DMS79 treated with DMSO at 0.1 percent for 48 hours (cell line): ENCODE data around the gene A4GALT.
"Not testable (repeated sequence)": the region's sequence is repeated elsewhere in the genome, so short reads cannot be mapped to it uniquely, and the experiment has no call there.

Experiments used
- DNase-seq: peaks from one replicate; lab custom pipeline; 2025; lab: John Stamatoyannopoulos, UW

A4GALT gene, protein sequence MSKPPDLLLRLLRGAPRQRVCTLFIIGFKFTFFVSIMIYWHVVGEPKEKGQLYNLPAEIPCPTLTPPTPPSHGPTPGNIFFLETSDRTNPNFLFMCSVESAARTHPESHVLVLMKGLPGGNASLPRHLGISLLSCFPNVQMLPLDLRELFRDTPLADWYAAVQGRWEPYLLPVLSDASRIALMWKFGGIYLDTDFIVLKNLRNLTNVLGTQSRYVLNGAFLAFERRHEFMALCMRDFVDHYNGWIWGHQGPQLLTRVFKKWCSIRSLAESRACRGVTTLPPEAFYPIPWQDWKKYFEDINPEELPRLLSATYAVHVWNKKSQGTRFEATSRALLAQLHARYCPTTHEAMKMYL

DNA sequence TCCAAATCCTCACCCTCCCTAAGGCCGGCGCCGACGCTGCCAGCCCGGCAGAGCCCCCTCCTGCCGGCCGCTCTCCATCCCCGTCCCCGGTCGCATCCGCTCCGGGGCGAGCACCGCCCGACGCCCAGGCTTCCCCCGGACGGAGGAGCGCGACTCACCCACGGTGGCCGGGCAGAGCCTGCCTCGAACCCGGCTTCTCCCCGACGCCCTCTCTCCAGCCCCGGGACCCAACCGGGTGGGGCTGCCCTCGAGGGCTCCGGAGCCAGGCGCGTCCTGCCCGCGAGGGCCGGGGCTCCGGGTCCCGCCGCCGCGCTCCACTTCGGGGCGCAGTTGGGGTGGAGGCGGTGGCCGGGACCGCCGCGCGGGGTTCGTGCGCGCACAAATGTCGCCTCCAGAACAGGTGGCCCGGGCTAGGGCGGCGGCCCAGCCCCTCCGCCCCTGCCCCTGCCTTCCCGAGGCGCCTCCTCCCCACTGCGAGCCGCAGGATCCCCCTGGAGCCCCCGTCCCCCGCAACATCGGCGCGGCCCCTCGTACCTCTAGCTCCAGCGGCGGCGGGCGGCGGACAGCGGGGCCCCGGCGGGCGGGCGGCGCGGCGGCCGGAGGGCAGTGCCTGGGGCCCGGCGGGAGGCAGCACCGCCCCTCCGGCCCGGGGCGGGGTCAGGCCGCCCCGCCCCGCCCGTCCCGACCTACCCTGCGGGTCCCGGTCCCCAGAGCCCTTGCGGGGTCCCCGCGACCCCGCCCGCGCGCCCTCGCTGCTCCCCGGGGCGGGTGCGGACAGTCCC, at the start of gene A4GALT:
Gene A4GALT (minus strand): TSS at position 608 of the 782 bp plus-strand sequence. CDS start 26,919 bp downstream, outside the sequence.
- no peak for DNase-seq

DNA sequence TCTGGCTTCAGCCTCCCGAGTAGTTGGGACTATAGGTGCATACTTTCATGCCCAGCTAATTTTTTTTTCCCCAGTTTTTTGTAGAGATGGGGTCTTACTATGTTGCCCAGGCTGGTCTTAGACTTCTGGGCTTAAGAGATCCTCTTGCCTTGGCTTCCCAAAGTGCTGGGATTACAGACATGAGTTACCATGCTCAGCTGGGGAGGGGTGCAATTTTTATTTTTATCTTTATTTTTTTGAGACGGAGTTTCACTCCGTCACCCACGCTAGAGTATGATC, 49.7 kb upstream of the A4GALT start:
- DNase-seq: no peak

DNA sequence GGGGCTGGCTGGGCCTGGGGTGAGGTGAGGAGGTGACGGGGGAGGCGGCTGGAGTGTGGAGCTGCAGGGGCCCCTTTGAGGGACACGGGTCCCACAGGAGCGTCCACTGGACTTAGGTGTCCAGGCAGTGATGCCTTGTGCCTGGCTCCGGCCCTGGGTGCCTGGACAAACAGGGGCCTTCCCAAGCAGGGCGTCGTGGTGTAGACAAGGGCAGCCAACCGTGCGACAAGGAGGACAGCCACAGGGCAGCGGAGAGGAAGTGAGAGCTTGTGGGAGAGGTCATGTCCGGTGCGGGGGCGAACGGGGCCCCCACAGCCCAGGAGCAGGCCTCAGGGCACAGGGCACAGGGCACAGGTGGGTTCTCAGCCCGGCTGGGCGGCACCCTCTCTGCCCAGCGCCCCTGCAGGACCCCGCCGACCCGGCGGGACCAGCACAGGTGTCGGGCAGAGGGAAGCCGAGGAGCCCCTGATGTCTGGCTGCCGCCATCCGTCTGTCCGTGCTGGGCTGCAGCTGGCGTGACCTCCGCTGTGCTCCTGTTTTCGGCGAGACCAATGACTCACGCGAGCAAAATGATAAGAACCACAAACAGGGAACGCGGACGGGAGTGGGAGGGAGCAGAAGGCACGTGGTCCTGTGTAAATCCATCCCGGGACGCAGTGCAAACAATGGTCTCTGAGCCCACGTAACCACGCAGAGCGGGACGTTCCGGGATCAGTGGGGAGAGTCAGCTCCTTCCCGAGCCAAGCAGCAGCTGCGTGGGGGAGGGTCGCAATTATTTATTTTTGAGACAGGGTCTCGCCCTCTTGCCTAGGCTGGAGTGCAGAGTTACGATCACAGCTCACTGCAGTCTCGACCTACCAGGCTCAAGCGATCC, 49.1 kb upstream of the A4GALT start:
- DNase-seq: no peak

DNA sequence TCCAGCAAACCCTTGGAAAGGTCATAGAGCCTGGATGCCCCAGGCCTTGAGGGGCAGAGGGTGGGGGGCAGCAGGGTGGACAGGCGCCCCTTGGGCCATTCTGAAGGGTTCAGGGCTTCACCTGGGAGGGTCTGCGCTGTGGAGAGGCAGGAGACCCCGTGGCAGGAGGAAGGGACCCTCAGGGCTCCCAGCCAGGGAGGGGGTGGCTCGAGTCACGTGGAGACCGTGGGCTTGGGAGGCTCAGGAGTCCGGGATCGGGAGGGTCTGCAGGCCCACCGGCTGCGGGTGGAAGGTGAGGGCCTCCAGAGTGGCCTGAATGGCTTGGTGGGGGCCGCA, 48.5 kb upstream of the A4GALT start:
- DNase-seq: no peak

DNA sequence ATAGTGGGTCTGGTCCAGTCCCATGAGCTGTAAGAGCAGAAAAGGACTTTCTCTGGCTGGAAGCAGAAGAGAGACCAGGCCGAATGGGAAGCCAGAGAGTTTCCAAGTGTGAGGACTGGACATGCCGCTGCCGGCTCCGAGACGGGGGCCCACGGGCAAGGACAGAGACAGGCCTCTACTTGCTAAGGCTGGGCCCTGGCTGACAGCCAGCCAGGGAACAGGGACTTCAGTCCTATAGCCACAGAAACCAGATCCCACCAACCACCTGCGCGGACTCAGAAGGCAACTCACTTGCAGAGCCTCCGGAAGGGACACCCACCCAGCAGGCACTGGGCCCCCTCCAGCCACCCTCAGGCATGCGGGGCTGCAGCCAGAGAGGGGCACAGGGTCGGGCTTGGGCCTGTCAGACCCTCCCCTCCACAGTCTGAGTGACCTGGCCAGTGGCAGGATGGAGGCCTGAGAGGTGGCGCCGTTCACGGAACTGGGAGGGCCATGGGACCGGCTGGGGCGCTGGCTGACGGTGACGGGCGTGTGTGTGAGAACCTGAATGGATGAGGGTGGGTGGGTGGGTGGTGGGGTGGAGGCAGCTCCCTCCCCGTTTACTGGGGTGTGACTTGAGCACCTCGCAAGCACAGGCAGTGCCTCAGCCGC, 47.8 kb upstream of the A4GALT start:
- no peak for DNase-seq

DNA sequence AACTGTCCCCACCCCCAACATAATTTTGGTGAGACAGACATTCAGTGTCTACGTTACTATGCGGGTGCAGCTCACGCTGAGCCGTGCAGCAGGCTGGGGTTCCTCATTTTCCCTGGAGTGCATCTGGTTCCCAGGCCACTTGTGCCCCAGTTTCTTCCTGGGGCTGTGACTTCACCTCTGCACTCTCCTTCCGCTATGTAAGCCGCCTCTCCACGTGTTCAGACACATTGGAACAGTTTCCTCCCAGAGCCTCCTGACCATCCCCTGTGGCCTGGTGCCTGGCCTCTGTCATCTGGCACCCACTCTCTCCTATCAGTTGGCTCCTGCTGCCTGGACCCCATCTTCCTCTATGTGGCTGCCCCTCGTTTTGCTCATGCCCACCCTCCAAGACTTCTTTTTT, 46.2 kb upstream of the A4GALT start:
- no peak for DNase-seq

DNA sequence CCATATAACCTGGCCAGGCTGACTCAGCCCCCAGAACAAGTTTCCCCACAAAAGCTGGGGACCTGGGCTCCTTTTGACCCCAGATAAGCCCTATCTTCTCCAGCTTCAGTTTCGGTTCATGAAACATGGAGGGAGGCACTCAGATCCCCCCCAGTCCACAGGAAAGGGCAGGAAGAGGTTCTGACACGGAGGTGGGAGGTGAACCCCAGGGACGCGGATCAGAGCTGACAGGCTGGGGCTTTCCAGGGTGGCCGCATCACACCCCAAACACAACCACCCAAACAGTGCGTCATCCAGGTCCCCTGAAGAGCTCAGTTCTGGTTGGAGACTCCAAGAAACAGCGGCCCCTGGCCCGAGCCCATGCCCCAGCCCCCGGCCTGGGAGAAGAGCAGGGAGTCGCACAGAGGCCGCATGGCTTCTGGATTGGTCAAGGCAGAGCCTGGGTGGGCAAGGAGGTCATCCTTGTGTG, 44.3 kb upstream of the A4GALT start:
- DNase-seq: no peak

DNA sequence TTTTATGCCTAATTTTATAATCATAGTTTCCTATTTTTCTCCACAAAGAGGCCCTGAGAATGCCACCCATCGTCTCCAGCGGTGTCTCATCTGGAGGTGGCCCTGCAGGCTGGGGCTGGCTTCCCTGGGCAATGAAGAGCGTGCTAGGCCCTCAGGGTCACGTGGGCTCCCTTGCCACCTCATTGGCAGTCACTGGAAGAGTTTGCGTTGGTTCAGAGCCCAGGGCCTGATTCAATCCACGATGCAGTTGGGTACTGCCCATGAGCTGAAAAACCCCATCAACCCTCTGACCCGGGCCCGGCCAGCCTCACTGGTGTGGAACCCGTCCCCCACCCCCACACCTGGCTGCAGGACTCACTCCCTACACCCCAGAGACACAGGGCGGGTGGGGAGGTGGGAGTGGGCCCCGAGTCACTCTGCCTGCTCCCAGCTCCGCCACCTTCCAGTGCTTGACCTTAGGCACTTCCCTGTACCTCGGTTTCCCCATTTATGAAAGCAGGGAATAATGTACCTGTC, 43.4 kb upstream of the A4GALT start:
- no peak for DNase-seq

DNA sequence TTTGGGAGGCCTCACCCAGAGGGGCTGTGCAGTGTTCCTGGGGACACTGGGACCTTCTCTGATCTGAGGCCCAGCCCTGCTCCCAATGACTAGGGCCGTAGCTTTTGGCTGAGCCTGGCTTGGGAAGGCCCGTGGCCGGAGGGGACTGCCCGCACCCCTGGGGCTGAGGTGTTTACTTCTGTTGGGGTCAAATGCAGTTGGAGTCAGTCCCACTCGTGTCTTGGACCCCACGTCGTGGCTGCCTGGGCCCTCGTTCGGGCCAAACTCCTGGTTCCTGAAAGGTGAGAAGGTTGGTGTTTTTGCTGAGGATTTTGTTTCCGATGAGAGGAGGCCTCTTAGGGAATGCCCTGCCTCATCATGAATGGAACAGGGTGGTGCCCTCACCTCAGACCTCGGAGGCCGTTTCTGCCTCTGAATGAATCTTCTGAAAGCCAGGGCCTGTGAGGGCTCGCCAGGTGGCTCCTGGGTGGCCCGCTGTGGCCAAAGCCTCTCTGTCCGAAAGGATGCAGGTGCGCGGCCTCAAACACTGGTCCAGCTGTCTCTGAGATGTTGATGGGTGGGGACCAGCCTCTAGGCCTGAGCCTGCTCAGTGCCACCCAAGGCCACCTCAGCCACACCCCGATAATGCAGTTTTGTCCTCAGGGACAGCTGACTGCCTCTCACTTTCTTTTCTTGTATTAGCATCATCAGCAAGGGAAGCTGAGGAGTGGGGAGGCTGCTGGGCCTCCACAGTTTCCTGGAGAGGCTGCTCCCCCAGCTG, 40.3 kb upstream of the A4GALT start:
- DNase-seq: no peak

DNA sequence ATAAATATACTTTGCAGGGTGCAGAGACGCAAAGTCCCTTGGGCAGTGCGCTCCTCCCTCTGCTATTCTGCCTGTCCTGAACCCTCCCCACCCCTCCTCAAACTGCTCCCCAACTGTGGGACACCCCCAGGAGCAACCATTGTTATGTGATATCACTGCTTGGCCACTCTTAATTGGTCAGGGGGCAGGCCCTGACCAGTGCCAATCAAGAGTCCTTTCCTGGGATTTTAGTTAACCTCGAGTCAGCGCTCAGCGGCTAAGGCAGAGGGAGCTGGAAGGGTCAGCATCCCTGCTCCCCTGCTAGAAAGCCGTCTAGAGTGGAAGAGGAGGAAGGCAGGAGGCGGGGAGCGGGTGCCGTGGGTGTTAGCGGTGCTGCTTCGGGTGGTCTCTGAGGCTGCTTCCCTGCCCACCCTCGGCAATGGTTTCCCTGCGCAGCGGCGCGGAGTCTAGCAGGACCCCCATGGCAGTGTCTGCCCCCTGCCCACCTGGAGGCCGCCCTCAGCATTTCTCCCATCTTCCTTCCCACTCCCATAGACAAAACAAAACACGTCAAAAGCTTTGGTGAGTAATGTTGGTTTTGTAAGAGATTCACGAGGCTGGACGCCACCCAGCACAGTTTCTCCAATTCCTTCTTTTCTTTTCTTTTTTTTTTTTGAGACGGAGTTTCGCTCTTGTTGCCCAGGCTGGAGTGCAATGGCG, 38.4 kb upstream of the A4GALT start:
- no peak for DNase-seq

DNA sequence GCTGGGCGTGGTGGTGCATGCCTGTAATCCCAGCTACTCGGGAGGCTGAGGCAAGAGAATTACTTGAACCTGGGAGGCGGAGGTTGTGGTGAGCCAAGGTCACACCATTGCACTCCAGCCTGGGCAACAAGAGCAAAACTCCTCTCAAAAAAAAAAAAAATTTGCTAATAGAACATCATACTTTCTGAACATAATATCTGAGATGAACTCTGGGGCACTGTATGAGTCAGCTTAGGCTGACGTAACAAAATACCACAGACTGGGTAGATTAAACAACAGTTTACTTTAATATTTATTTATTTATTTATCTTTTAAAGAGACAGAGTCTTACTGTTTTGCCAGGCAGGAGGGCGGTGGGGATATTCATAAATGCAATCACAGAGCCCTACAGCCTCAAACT, 34.9 kb upstream of the A4GALT start:
- DNase-seq: not testable (repeated sequence)

DNA sequence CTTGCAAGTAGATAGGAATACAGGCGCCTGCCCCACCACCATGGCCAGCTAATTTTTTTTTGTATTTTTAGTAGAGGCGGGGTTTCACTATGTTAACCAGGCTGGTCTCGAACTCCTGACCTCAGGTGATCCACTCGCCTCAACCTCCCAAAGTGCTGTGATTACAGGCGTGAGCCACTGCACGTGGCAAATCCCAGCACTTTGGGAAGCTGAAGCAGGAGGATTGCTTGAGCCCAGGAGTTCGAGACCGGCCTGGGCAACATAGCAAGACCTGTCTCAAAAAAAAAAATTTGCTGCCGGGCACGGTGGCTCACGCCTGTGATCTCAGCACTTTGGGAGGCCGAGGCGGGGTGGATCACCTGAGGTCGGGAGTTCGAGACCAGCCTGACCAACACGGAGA, 34.5 kb upstream of the A4GALT start:
- not testable (repeated sequence) for DNase-seq

DNA sequence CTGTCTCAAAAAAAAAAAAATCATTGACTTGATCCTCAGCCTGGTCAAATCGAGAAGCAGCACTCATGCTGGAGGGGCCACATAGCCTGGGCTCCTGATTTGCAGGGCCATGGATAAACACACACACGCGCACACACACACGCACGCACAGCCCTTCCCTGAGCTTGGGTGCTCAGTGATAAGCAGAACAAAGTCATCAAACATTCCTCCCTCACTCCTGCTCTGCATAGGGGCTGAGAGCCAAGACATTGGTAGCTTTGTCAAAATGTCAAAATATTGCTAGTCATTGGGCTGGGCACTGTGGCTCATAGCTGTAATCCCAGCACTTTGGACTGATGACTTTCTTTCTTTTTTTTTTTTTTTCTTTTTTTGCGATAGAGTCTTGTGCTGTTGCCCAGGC, 34.0 kb upstream of the A4GALT start:
- DNase-seq: no peak

DNA sequence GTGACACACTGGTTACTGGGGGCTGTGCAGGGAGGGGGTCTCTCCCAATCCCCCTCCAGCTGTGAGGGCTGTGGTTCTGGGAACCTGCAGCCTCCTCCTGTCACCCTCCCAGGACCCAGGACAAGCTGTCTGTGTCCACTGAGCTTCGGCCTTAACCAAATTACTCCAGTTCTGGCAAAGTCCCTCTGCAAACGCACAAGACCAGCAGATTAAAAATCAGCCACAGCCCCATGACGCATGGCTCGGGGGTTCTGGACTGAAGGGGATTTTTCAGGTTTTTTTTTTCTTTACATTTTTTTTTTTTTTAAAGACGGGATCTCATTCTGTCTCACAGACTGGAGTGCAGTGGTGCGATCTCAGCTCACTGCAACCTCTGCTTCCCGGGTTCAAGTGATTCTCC, 32.2 kb upstream of the A4GALT start:
- no peak for DNase-seq

DNA sequence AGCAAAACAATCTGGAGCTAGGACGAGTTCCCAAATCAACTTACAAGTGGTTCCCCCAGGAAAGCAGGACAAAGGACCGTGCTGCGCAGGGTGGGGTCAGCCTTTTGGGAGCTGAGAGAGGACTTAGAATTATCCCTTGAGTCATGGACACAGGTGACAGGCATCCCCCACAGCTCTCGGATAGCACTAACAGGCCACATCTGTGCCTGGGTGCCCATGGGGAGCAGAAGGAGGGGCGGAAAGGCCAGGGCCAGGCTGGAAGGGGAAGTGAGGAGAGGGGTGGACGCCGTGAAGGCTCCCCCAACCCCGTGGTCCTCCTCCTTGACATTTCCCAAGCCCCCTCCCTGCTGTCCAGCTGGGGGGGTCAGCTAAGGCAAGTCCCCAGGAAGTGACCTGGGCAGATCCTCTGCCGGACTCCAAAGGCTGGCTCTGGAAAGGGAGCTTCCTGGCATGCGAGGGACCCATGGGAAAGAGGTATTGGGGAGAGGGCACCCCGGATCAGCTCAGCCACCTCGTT, 31.6 kb upstream of the A4GALT start:
- no peak for DNase-seq

DNA sequence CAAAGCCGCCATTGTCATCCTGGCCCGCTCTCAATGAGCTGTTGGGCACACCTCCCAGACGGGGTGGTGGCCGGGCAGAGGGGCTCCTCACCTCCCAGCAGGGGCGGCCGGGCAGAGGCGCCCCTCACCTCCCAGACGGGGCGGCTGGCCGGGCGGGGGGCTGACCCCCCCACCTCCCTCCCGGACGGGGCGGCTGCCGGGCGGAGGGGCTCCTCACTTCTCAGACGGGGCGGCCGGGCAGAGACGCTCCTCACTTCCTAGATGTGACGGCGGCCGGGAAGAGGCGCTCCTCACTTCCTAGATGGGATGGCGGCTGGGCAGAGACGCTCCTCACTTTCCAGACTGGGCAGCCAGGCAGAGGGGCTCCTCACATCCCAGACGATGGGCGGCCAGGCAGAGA, 29.8 kb upstream of the A4GALT start:
- DNase-seq: not testable (repeated sequence)

DNA sequence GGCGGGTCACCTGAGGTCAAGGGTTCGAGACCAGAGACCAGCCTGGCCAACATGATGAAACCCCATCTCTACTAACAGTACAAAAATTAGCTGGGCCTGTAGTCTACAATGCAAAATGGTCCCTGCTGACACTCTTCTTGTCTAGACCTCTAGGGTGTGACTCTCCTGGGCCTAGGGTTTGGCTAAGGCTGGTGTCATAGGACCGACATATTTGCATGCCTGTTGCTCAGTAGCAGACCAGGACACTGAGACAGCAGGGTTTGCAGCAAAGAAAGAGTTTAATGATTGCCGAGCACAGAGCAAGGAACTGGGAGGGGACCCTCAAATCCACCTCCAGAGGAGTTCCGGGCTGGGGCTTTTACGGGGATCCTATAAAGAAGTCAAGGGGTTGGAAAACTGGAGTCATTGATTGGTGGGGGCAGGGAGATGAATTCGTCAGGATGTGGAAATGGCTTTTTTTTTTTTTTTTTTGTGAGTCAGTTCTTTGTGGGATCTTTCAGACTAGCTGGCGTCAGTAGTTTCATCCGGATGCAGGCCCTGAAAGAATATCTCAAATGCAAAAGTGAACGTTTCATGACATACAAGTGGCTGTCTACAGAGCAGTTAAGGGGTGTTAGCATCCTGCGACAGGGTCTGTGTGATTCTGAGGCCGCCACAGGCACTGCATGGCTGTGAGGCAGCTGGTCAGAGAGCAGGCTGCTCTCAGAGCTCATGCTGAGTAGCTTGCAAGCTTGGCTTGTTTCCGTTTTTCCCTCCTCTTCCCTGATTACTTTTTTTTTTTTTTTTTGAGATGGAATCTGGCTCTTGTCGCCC, 27.2 kb upstream of the A4GALT start:
- DNase-seq: no peak

DNA sequence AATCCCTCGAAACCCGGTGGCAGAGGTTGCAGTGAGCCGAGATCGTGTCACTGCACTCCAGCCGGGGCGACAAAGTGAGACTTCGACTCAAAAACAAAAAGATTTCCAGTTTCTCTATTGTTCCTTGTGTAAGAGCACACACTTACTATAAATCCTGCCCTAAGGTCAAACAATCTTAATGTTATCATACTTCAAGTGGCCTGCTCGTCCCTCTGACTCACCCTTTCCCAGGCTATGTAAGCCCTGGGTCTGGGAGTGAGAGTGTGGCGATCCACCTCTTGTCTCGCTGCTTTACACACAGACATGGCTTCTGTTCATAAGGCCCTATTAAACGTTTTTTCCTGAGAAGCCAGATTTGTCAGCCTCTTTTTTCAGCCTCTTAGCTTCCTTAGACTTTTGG, 24.4 kb upstream of the A4GALT start:
- DNase-seq: no peak

DNA sequence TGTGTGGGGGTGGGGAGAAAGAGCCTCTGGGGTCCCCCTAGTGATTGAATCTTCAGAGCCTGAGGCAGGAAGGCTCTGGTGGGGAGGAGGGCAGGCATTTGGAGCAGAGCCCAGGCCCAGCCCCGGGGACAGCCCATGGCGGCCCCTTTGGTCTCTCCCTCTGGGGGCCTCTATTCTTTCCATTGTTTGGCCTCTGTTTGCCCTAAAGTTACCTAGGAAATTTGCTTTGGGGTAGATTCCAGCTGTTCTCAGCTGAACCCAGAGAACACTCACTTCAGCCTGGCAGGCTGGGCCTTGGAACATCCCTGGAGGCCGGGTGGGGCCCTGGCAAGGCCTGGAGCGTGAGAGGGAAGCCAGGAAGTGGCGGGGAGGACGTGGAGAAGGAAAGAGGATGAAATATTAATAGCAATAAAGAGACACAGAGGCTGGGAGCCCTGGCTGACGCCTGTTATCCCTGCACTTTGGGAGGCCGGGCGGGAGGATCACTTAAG, 22.9 kb upstream of the A4GALT start:
- DNase-seq: no peak
